ENCODE measurements around the gene GPR152. TPM values are rescaled to one million over a fixed set of nuclear protein-coding genes. Genes with fewer than 3 reads are reported as not detected.

GPR152 gene
- total and polyA plus RNA-seq, 2 of the 8 experiments (the other 6 are each of a cell fraction or from before 2014, with no cell fraction given) = not detected

Small RNA genes within 50 kb of the gene (microRNA-seq; reads per million reads assigned to microRNA genes)
- gene MIR6752 (ENCODE audit: borderline microRNAs expressed in 2 of 2, borderline number of aligned reads in 2 of 2, borderline replicate concordance in 1 of 2) = 0 to 0.23 reads per million in 2 experiments

Small RNA genes within 50 kb of the gene (small RNA-seq; reads per million reads assigned to genes)
- not detected for gene MIR6752 (ENCODE audit: insufficient read depth)

Other genes starting within 250 kb of the GPR152 start
- gene GRK2, start 186.3 kb downstream of the GPR152 start, total RNA-seq (2021; fragmentation: NEBNext Ultra II Directional; extraction: Animal tissue kit (Norgen Biotek cat#: 25700)) = 47.3 and 51.4 TPM in 2 replicates
- gene GRK2, start 186.3 kb downstream of the GPR152 start, polyA plus RNA-seq (2011; rRNA removed) = 49.7 and 67.8 TPM in 2 replicates
- gene ANKRD13D, start 163.4 kb downstream of the GPR152 start, total RNA-seq (2021; fragmentation: NEBNext Ultra II Directional; extraction: Animal tissue kit (Norgen Biotek cat#: 25700)) = 24.9 and 29.2 TPM in 2 replicates
- 26.5 and 35.5 TPM in 2 replicates for gene ANKRD13D, start 163.4 kb downstream of the GPR152 start, polyA plus RNA-seq (2011; rRNA removed)
- 19.8 and 23.6 TPM in 2 replicates for gene SSH3, start 149.2 kb downstream of the GPR152 start, total RNA-seq (2021; fragmentation: NEBNext Ultra II Directional; extraction: Animal tissue kit (Norgen Biotek cat#: 25700))
- gene SSH3, start 149.2 kb downstream of the GPR152 start, polyA plus RNA-seq (2011; rRNA removed) = 16.9 and 23.6 TPM in 2 replicates
- 18.5 and 21.2 TPM in 2 replicates for gene POLD4, start 99.2 kb downstream of the GPR152 start, total RNA-seq (2021; fragmentation: NEBNext Ultra II Directional; extraction: Animal tissue kit (Norgen Biotek cat#: 25700))
- 46.7 and 72.0 TPM in 2 replicates for gene POLD4, start 99.2 kb downstream of the GPR152 start, polyA plus RNA-seq (2011; rRNA removed)
- gene CLCF1, start 79.1 kb downstream of the GPR152 start, total RNA-seq (2021; fragmentation: NEBNext Ultra II Directional; extraction: Animal tissue kit (Norgen Biotek cat#: 25700)) = 0.32 and 0.57 TPM in 2 replicates
- 1.2 and 2.6 TPM in 2 replicates for gene CLCF1, start 79.1 kb downstream of the GPR152 start, polyA plus RNA-seq (2011; rRNA removed)
- gene RAD9A, start 60.7 kb downstream of the GPR152 start, total RNA-seq (2021; fragmentation: NEBNext Ultra II Directional; extraction: Animal tissue kit (Norgen Biotek cat#: 25700)) = 20.8 and 22.2 TPM in 2 replicates
- 25.5 and 29.6 TPM in 2 replicates for gene RAD9A, start 60.7 kb downstream of the GPR152 start, polyA plus RNA-seq (2011; rRNA removed)
- 198 and 210 TPM in 2 replicates for gene PPP1CA, start 50.9 kb downstream of the GPR152 start, total RNA-seq (2021; fragmentation: NEBNext Ultra II Directional; extraction: Animal tissue kit (Norgen Biotek cat#: 25700))
- gene PPP1CA, start 50.9 kb downstream of the GPR152 start, polyA plus RNA-seq (2011; rRNA removed) = 359 and 430 TPM in 2 replicates
- gene TBC1D10C, start 48.6 kb downstream of the GPR152 start, total RNA-seq (2021; fragmentation: NEBNext Ultra II Directional; extraction: Animal tissue kit (Norgen Biotek cat#: 25700)) = 0.69 TPM in 1 of 2 replicates, not detected in the other
- gene TBC1D10C, start 48.6 kb downstream of the GPR152 start, polyA plus RNA-seq (2011; rRNA removed) = 0.27 and 0.35 TPM in 2 replicates
- gene CARNS1, start 37.1 kb downstream of the GPR152 start, total RNA-seq (2021; fragmentation: NEBNext Ultra II Directional; extraction: Animal tissue kit (Norgen Biotek cat#: 25700)) = 0.61 and 1.1 TPM in 2 replicates
- gene CARNS1, start 37.1 kb downstream of the GPR152 start, polyA plus RNA-seq (2011; rRNA removed) = 0.82 and 0.96 TPM in 2 replicates
- gene RPS6KB2, start 24.2 kb downstream of the GPR152 start, total RNA-seq (2021; fragmentation: NEBNext Ultra II Directional; extraction: Animal tissue kit (Norgen Biotek cat#: 25700)) = 41.0 and 43.9 TPM in 2 replicates
- 47.1 and 58.6 TPM in 2 replicates for gene RPS6KB2, start 24.2 kb downstream of the GPR152 start, polyA plus RNA-seq (2011; rRNA removed)
- 0.78 and 1.4 TPM in 2 replicates for gene PTPRCAP, start 15.0 kb downstream of the GPR152 start, total RNA-seq (2021; fragmentation: NEBNext Ultra II Directional; extraction: Animal tissue kit (Norgen Biotek cat#: 25700))
- 6.7 and 9.5 TPM in 2 replicates for gene PTPRCAP, start 15.0 kb downstream of the GPR152 start, polyA plus RNA-seq (2011; rRNA removed)
- 77.1 and 84.3 TPM in 2 replicates for gene CORO1B, start 9.3 kb downstream of the GPR152 start, total RNA-seq (2021; fragmentation: NEBNext Ultra II Directional; extraction: Animal tissue kit (Norgen Biotek cat#: 25700))
- gene CORO1B, start 9.3 kb downstream of the GPR152 start, polyA plus RNA-seq (2011; rRNA removed) = 131 and 148 TPM in 2 replicates
- gene CABP4, start 2.6 kb upstream of the GPR152 start, total RNA-seq (2021; fragmentation: NEBNext Ultra II Directional; extraction: Animal tissue kit (Norgen Biotek cat#: 25700)) = not detected in 2 replicates
- 0.03 TPM in 1 of 2 replicates, not detected in the other for gene CABP4, start 2.6 kb upstream of the GPR152 start, polyA plus RNA-seq (2011; rRNA removed)
- 32.4 and 33.5 TPM in 2 replicates for gene TMEM134, start 16.5 kb upstream of the GPR152 start, total RNA-seq (2021; fragmentation: NEBNext Ultra II Directional; extraction: Animal tissue kit (Norgen Biotek cat#: 25700))
- gene TMEM134, start 16.5 kb upstream of the GPR152 start, polyA plus RNA-seq (2011; rRNA removed) = 229 and 268 TPM in 2 replicates
- 28.8 and 29.8 TPM in 2 replicates for gene AIP, start 30.3 kb upstream of the GPR152 start, total RNA-seq (2021; fragmentation: NEBNext Ultra II Directional; extraction: Animal tissue kit (Norgen Biotek cat#: 25700))
- gene AIP, start 30.3 kb upstream of the GPR152 start, polyA plus RNA-seq (2011; rRNA removed) = 54.4 and 68.6 TPM in 2 replicates
- gene PITPNM1, start 52.6 kb upstream of the GPR152 start, total RNA-seq (2021; fragmentation: NEBNext Ultra II Directional; extraction: Animal tissue kit (Norgen Biotek cat#: 25700)) = 52.7 and 55.0 TPM in 2 replicates
- 27.2 and 45.1 TPM in 2 replicates for gene PITPNM1, start 52.6 kb upstream of the GPR152 start, polyA plus RNA-seq (2011; rRNA removed)
- gene CDK2AP2, start 55.4 kb upstream of the GPR152 start, total RNA-seq (2021; fragmentation: NEBNext Ultra II Directional; extraction: Animal tissue kit (Norgen Biotek cat#: 25700)) = 47.3 and 49.6 TPM in 2 replicates
- gene CDK2AP2, start 55.4 kb upstream of the GPR152 start, polyA plus RNA-seq (2011; rRNA removed) = 65.1 and 89.6 TPM in 2 replicates
- gene CABP2, start 70.7 kb upstream of the GPR152 start, total RNA-seq (2021; fragmentation: NEBNext Ultra II Directional; extraction: Animal tissue kit (Norgen Biotek cat#: 25700)) = not detected in 2 replicates
- gene CABP2, start 70.7 kb upstream of the GPR152 start, polyA plus RNA-seq (2011; rRNA removed) = not detected in 2 replicates
- 1,454 and 1,516 TPM in 2 replicates for gene GSTP1, start 131.1 kb upstream of the GPR152 start, total RNA-seq (2021; fragmentation: NEBNext Ultra II Directional; extraction: Animal tissue kit (Norgen Biotek cat#: 25700))
- 3,329 and 3,697 TPM in 2 replicates for gene GSTP1, start 131.1 kb upstream of the GPR152 start, polyA plus RNA-seq (2011; rRNA removed)
- 131 TPM in 2 replicates for gene NDUFV1, start 154.2 kb upstream of the GPR152 start, total RNA-seq (2021; fragmentation: NEBNext Ultra II Directional; extraction: Animal tissue kit (Norgen Biotek cat#: 25700))
- 125 and 192 TPM in 2 replicates for gene NDUFV1, start 154.2 kb upstream of the GPR152 start, polyA plus RNA-seq (2011; rRNA removed)
- 8.3 and 8.9 TPM in 2 replicates for gene NUDT8, start 177.2 kb upstream of the GPR152 start, total RNA-seq (2021; fragmentation: NEBNext Ultra II Directional; extraction: Animal tissue kit (Norgen Biotek cat#: 25700))
- gene NUDT8, start 177.2 kb upstream of the GPR152 start, polyA plus RNA-seq (2011; rRNA removed) = 7.2 and 11.0 TPM in 2 replicates
- not detected in 2 replicates for gene TBX10, start 187.0 kb upstream of the GPR152 start, total RNA-seq (2021; fragmentation: NEBNext Ultra II Directional; extraction: Animal tissue kit (Norgen Biotek cat#: 25700))
- gene TBX10, start 187.0 kb upstream of the GPR152 start, polyA plus RNA-seq (2011; rRNA removed) = 0.09 and 0.17 TPM in 2 replicates
- not detected in 2 replicates for gene ACY3, start 198.0 kb upstream of the GPR152 start, total RNA-seq (2021; fragmentation: NEBNext Ultra II Directional; extraction: Animal tissue kit (Norgen Biotek cat#: 25700))
- 0.08 and 0.24 TPM in 2 replicates for gene ACY3, start 198.0 kb upstream of the GPR152 start, polyA plus RNA-seq (2011; rRNA removed)
- not detected in 2 replicates for gene ALDH3B2, start 221.9 kb upstream of the GPR152 start, total RNA-seq (2021; fragmentation: NEBNext Ultra II Directional; extraction: Animal tissue kit (Norgen Biotek cat#: 25700))
- gene ALDH3B2, start 221.9 kb upstream of the GPR152 start, polyA plus RNA-seq (2011; rRNA removed) = not detected in 2 replicates

Measured in H1 (cell line).